ENCODE data around the gene MBD5. TPM values are rescaled to one million over a fixed set of nuclear protein-coding genes. Genes with fewer than 3 reads are reported as not detected.

MBD5 gene
- total RNA-seq, 1 donor = 25.1 TPM

DNA sequence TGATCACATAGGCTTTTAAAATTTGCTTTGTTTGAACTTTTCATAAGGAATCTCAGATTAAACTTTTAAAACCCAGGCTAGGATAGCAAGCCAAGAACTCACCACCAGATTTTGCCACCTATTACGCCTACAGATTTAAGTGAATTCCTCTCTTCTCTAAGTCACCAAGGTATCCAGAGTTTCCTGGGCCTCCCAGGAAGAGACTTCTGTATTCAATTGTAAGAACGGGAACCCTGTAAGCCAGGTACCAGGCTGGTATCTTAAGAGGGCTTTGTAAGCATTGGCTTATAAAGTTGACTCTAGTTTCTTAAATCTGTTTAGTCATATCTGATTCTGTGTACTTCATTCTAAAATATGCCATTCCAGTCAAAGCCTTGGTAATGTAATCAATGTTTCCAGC lies 285.1 kb downstream of the MBD5 start:
- Histone ChIP-seq H3K9me3 (ENCODE audit: low read depth, low read length) (no peaks in the 10 kb centered on the region), H3K4me3 (ENCODE audit: low read length) (no peak overlapping the region), H3K27me3 (ENCODE audit: insufficient read depth, low read length) (no peaks in the 10 kb centered on the region), H3K4me1 (ENCODE audit: insufficient read depth, low read length) (no peaks in the 10 kb centered on the region)

DNA sequence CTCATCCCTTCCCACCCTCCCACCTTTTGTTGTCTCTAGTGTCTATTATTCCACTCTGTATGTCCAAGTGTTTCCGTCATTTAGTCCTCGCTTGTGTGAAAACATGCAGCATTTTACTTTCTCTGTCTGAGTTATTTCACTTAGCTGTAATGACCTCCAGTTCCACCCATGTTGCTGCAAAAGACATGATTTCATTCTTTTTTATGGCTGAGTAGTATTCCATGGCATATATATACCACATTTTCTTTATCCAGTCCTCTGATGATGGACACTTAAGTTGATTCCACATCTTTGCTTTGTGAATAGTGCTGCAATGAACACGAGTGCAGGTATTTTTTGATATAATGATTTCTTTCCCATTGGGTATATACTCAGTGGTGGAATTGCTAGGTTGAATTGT lies 296.7 kb downstream of the MBD5 start:
- Histone ChIP-seq H3K9me3 (ENCODE audit: low read depth, low read length) (no peaks in the 10 kb centered on the region), H3K4me1 (ENCODE audit: insufficient read depth, low read length) (no peaks in the 10 kb centered on the region), H3K4me3 (ENCODE audit: low read length) (no peak overlapping the region), H3K27me3 (ENCODE audit: insufficient read depth, low read length) (no peaks in the 10 kb centered on the region)

DNA sequence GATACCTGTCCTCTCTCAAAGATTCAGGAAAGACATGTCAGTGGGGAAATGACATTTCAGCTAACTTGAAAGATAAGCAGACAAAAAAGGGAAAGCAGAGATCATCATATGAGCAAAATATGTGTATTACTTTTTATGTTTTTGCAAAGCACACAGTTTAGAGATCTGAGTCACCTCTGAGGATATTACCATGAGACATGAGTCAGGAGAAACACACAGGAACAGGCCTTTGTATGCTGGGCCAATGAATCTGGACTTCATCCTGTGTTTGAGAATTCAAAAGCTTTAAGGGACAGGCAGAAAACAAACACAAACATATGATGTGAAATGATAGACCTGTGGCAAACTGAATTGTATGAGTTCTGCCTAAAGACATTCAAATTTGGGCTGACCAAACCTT lies 317.6 kb downstream of the MBD5 start:
- H3K9me3 ChIP-seq (ENCODE audit: low read depth, low read length) = peaks cover 8% of the 10 kb centered on the region
- no peaks in the 10 kb centered on the region for H3K27me3 ChIP-seq (ENCODE audit: insufficient read depth, low read length)
- no peaks in the 10 kb centered on the region for H3K4me1 ChIP-seq (ENCODE audit: insufficient read depth, low read length)
- no peak overlapping the region for H3K4me3 ChIP-seq (ENCODE audit: low read length)

DNA sequence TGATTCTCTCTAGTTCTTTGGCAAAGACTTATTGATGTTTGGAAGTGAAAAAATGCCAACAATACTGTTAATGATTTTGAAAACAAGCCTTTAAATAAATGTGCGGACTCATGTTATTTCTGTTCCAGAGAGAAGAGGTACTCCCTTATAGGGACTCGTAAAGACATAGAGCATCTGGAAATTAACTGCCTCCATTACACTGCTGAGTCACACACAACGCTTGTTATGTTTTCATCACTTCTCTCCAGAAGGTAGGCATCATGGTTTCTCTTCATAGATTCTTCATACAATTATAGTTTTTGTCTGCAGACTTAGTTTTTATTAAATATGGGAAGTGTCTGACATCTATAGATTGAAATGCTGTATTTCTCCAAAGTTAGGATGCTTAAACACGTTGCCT lies 321.2 kb downstream of the MBD5 start:
- H3K9me3 ChIP-seq (ENCODE audit: low read depth, low read length) = peaks cover 13% of the 10 kb centered on the region
- no peaks in the 10 kb centered on the region for H3K27me3 ChIP-seq (ENCODE audit: insufficient read depth, low read length)
- no peaks in the 10 kb centered on the region for H3K4me1 ChIP-seq (ENCODE audit: insufficient read depth, low read length)
- no peak overlapping the region for H3K4me3 ChIP-seq (ENCODE audit: low read length)

DNA sequence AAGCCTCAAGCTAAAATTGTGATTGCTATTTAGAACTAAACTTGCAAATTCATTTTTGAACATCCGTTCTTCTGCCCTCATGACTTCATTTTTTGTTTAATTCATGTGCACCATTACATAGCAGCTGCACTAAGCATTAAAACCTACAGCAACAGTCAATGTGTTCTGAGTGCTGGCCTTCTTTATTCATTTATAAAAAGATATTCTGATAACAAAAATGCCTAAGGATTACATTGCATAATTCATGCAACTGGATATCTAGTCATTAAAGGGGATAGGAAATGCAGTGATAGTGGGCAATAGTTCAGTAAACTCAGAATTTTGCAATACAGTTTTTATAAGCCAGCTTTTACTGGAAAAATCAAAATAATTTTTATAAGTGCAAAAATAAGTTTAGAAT lies 329.3 kb downstream of the MBD5 start:
- no peaks in the 10 kb centered on the region for H3K4me1 ChIP-seq (ENCODE audit: insufficient read depth, low read length)
- H3K27me3 ChIP-seq (ENCODE audit: insufficient read depth, low read length) = no peaks in the 10 kb centered on the region
- no peaks in the 10 kb centered on the region for H3K9me3 ChIP-seq (ENCODE audit: low read depth, low read length)
- H3K4me3 ChIP-seq (ENCODE audit: low read length) = no peak overlapping the region

GRCh38 chr2:148351437-148352143 lies 330.7 kb downstream of the MBD5 start:
- H3K4me3 ChIP-seq (ENCODE audit: low read length) = no peak overlapping the region
- no peaks in the 10 kb centered on the region for H3K4me1 ChIP-seq (ENCODE audit: insufficient read depth, low read length)

GRCh38 chr2:148358375-148358774 lies 337.5 kb downstream of the MBD5 start:
- H3K27me3 ChIP-seq (ENCODE audit: insufficient read depth, low read length) = no peaks in the 10 kb centered on the region
- no peak overlapping the region for H3K4me3 ChIP-seq (ENCODE audit: low read length)
- no peaks in the 10 kb centered on the region for H3K9me3 ChIP-seq (ENCODE audit: low read depth, low read length)
- no peaks in the 10 kb centered on the region for H3K4me1 ChIP-seq (ENCODE audit: insufficient read depth, low read length)

More at GRCh38 chr2:148351437-148352143, 330.7 kb downstream of the MBD5 start:
- Histone ChIP-seq H3K9me3 (ENCODE audit: low read depth, low read length) (no peaks in the 10 kb centered on the region), H3K27me3 (ENCODE audit: insufficient read depth, low read length) (no peaks in the 10 kb centered on the region)

GRCh38 chr2:148360662-148361061 lies 339.8 kb downstream of the MBD5 start:
- no peaks in the 10 kb centered on the region for H3K27me3 ChIP-seq (ENCODE audit: insufficient read depth, low read length)
- no peak overlapping the region for H3K4me3 ChIP-seq (ENCODE audit: low read length)

DNA sequence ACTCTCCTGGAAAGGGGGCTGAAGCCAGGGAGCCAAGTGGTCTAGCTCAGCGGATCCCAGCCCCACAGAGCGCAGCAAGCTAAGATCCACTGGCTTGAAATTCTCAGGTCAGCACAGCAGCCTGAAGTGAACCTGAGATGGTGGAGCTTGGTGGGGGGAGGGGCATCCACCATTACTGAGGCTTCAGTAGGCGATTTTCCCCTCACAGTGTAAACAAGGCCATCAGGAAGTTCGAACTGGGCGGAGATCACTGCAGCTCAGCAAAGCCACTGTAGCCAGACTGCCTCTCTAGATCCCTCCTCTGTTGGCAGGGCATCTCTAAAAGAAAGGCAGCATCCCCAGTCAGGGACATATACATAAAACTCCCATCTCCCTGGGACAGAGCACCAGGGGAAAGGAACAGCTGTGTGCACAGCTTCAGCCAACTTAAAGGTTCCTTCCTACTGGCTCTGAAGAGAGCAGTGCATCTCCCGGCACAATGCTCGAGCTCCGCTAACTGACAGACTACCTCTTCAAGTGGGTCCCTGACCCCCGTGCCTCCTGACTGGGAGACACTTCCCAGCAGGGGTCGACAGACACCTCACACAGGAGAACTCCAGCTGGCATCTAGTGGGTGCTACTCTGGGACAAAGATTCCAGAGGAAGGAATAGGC lies 341.4 kb downstream of the MBD5 start:
- Histone ChIP-seq H3K4me3 (ENCODE audit: low read length) (no peak overlapping the region), H3K4me1 (ENCODE audit: insufficient read depth, low read length) (no peaks in the 10 kb centered on the region), H3K9me3 (ENCODE audit: low read depth, low read length) (no peaks in the 10 kb centered on the region), H3K27me3 (ENCODE audit: insufficient read depth, low read length) (no peaks in the 10 kb centered on the region)

More at GRCh38 chr2:148360662-148361061, 339.8 kb downstream of the MBD5 start:
- H3K9me3 ChIP-seq (ENCODE audit: low read depth, low read length) = no peaks in the 10 kb centered on the region
- no peaks in the 10 kb centered on the region for H3K4me1 ChIP-seq (ENCODE audit: insufficient read depth, low read length)

DNA sequence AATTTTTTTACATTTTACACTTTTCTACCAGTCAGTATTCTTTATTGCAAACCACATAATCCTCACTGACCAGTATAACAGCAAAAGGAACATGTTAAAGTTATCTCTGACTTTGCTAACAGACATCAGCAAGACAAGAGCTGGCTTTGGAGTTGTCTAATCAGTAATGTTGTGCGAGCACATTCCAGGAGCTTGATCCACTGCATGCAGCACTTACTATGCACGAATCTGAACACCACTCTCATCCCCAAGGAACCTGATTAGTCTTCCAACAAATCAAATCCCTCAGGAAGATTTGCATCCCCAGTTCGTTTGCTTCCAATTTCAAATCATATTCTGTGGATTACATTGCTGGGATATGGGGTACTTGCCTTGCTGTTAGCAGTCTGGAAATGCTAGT lies 354.3 kb downstream of the MBD5 start:
- Histone ChIP-seq H3K9me3 (ENCODE audit: low read depth, low read length) (no peaks in the 10 kb centered on the region), H3K4me1 (ENCODE audit: insufficient read depth, low read length) (no peaks in the 10 kb centered on the region), H3K27me3 (ENCODE audit: insufficient read depth, low read length) (no peaks in the 10 kb centered on the region), H3K4me3 (ENCODE audit: low read length) (no peak overlapping the region)

- H3K27me3 ChIP-seq (ENCODE audit: insufficient read depth, low read length) = no peaks in the 10 kb centered on the region
- H3K4me1 ChIP-seq (ENCODE audit: insufficient read depth, low read length) = no peaks in the 10 kb centered on the region
- no peak overlapping the region for H3K4me3 ChIP-seq (ENCODE audit: low read length)
- H3K9me3 ChIP-seq (ENCODE audit: low read depth, low read length) = no peaks in the 10 kb centered on the region
Observed at GRCh38 chr2:148391324-148391723, 370.4 kb downstream of the MBD5 start.

DNA sequence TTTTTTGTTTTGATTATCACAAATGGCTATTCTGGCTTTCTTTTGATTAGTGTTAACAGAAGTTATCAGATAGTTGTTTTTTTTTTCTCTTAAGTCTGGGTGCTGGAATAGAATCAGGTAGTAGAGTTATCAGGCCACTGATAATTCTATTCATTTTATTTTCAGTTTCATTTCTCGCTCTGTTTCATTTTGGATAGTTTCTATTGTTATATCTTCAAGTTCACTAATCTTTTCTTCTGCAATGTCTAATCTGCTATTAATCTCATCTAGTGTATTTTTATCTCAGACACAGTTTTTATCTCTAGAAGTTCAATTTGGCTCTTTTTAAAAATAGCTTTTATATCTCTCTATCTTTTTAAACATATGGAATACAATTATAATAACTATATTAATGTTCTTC lies 381.9 kb downstream of the MBD5 start:
- Histone ChIP-seq H3K27me3 (ENCODE audit: insufficient read depth, low read length) (no peaks in the 10 kb centered on the region), H3K4me1 (ENCODE audit: insufficient read depth, low read length) (no peaks in the 10 kb centered on the region)

GRCh38 chr2:148410899-148411298 lies 390.0 kb downstream of the MBD5 start:
- H3K27me3 ChIP-seq (ENCODE audit: insufficient read depth, low read length) = no peaks in the 10 kb centered on the region
- no peaks in the 10 kb centered on the region for H3K4me1 ChIP-seq (ENCODE audit: insufficient read depth, low read length)
- H3K9me3 ChIP-seq (ENCODE audit: low read depth, low read length) = peaks cover 24% of the 10 kb centered on the region
- no peak overlapping the region for H3K4me3 ChIP-seq (ENCODE audit: low read length)

More for the DNA sequence above, 381.9 kb downstream of the MBD5 start:
- H3K9me3 ChIP-seq (ENCODE audit: low read depth, low read length) = no peaks in the 10 kb centered on the region
- no peak overlapping the region for H3K4me3 ChIP-seq (ENCODE audit: low read length)

- no peaks in the 10 kb centered on the region for H3K27me3 ChIP-seq (ENCODE audit: insufficient read depth, low read length)
- no peaks in the 10 kb centered on the region for H3K4me1 ChIP-seq (ENCODE audit: insufficient read depth, low read length)
- H3K9me3 ChIP-seq (ENCODE audit: low read depth, low read length) = peaks cover 24% of the 10 kb centered on the region
- H3K4me3 ChIP-seq (ENCODE audit: low read length) = no peak overlapping the region
Observed at GRCh38 chr2:148416248-148416647, 395.4 kb downstream of the MBD5 start.

GRCh38 chr2:148430101-148430500 lies 409.2 kb downstream of the MBD5 start:
- Histone ChIP-seq H3K4me1 (ENCODE audit: insufficient read depth, low read length) (no peaks in the 10 kb centered on the region), H3K9me3 (ENCODE audit: low read depth, low read length) (no peaks in the 10 kb centered on the region), H3K4me3 (ENCODE audit: low read length) (no peak overlapping the region), H3K27me3 (ENCODE audit: insufficient read depth, low read length) (no peaks in the 10 kb centered on the region)

GRCh38 chr2:148447877-148448276 lies 427.0 kb downstream of the MBD5 start:
- H3K27me3 ChIP-seq (ENCODE audit: insufficient read depth, low read length) = no peaks in the 10 kb centered on the region
- no peak overlapping the region for H3K4me3 ChIP-seq (ENCODE audit: low read length)

More at GRCh38 chr2:148447877-148448276, 427.0 kb downstream of the MBD5 start:
- Histone ChIP-seq H3K9me3 (ENCODE audit: low read depth, low read length) (no peaks in the 10 kb centered on the region), H3K4me1 (ENCODE audit: insufficient read depth, low read length) (no peaks in the 10 kb centered on the region)

Data from mononuclear cell (primary cell).